BJ (cell line): ENCODE results near the gene TFF1. TPM values are rescaled to one million over a fixed set of nuclear protein-coding genes. Genes with fewer than 3 reads are reported as not detected.

Experiments used
- CTCF ChIA-PET: fragments of 350-600 bp; formaldehyde crosslinking; extraction: SDS; loops from one replicate; lab custom pipeline; 2021; ENCODE audit warnings: antibody characterized with exemption, inconsistent platforms; lab: Yijun Ruan, JAX
- POLR2A ChIA-PET: fragments of 300-600 bp; sonication (Branson Sonifier 250); formaldehyde crosslinking; extraction: SDS; loops from one replicate; lab custom pipeline; 2021; ENCODE audit warnings: antibody characterized with exemption; lab: Charles Lee
- DNase-seq: peaks from one replicate; pipeline ENCODE4 v3.0.0-alpha.2; 2011; ENCODE audit warnings: low read depth
- H3K27me3 ChIP-seq: 2 replicates; pipeline ENCODE4 v1.6.0; 2011; ENCODE audit warnings: low read length; ENCODE audit not compliant: control insufficient read depth, insufficient read depth
- H3K36me3 ChIP-seq: 2 replicates; pipeline ENCODE4 v1.5.1; 2011; ENCODE audit warnings: low read length; ENCODE audit not compliant: control insufficient read depth, insufficient read depth
- H3K4me3 ChIP-seq: 2 replicates; pipeline ENCODE4 v1.5.1; 2011; ENCODE audit warnings: low read depth, mild to moderate bottlenecking, control low read depth, low read length
- polyA plus RNA-seq: library from polyadenylated mRNA; depleted of rRNA; stranded (reverse); fragments of >200 nt; gene quantifications from 2 replicates; pipeline ENCODE4 v1.2.3, GENCODE V29; 2011
- TF ChIP-seq, protein P1 (sequence below): IDR thresholded peaks from 2 replicates; pipeline ENCODE4 v1.5.1; 2011; ENCODE audit warnings: low read depth, mild to moderate bottlenecking, control low read depth, inconsistent platforms, low read length, moderate library complexity; ENCODE audit not compliant: insufficient read depth

Gene TFF1
- polyA plus RNA-seq, 1 experiment, result not detected

DNA sequence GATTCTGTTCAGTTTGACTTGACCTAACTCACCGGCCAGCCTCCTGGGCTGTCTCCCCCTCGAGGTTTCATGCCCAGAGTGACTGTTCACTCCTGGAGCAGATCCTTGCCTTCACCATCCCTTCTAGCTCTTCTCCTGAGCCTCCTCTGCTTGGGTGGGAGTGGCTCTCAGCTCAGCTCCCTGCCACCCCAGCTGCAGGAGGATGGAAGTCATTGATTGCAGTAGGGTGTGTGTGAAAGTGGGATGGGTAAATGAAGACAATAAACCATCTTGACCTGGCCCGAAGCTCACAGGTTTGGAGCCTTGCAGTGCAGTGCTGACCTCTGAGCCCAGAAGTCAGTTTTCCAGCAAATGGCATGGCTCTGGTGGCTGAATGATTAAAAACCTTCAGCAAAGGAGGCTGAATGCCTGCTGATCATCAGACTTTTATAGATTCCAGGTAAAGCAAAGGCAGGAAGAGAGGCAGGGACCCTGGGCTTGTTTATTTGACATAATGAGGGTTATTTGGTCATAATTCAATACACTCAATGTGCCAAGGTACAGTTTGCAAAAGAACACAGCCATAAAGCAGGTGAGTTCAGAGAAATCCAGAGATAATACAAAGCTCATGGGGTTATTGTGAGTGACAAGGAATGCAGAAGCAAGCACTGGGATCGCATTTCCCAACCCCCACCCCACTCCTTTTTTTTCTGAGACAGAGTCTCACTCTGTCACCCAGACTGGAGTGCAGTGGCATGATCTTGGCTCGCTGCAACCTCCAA is 33.6 kb downstream of the TFF1 start:
- no peaks in the 10 kb centered on the region for H3K36me3 ChIP-seq
- no peak overlapping the region for H3K4me3 ChIP-seq
- TF ChIP-seq, protein P1, sequence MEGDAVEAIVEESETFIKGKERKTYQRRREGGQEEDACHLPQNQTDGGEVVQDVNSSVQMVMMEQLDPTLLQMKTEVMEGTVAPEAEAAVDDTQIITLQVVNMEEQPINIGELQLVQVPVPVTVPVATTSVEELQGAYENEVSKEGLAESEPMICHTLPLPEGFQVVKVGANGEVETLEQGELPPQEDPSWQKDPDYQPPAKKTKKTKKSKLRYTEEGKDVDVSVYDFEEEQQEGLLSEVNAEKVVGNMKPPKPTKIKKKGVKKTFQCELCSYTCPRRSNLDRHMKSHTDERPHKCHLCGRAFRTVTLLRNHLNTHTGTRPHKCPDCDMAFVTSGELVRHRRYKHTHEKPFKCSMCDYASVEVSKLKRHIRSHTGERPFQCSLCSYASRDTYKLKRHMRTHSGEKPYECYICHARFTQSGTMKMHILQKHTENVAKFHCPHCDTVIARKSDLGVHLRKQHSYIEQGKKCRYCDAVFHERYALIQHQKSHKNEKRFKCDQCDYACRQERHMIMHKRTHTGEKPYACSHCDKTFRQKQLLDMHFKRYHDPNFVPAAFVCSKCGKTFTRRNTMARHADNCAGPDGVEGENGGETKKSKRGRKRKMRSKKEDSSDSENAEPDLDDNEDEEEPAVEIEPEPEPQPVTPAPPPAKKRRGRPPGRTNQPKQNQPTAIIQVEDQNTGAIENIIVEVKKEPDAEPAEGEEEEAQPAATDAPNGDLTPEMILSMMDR, result no peak
- POLR2A ChIA-PET, result no interaction called here
- CTCF ChIA-PET, result no interaction called here
- DNase-seq, result no peak
- H3K27me3 ChIP-seq, result peaks cover under 1% of the 10 kb centered on the region

DNA sequence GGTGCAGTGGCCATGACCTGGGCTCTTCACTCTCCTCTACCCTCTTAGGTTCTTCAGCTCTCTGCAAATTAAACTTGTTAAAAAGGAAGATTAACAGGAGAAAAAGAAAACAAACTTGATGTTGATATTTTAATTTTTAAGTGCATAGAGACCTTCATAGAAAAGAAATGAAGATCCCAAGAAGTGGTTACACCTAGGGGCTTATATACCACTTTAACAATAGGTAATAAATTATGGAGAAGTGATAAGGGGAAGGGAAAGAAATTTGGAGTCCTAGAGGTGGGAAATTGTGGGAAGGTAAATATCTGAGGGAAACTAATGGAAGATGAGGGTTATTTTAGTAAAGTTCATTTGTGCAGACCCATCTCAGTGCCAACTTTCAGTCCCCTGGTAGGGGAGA is 34.7 kb downstream of the TFF1 start:
- TF ChIP-seq, protein P1, result no peak
- H3K4me3 ChIP-seq, result no peak overlapping the region
- DNase-seq, result no peak
- no peaks in the 10 kb centered on the region; the same call in 1 of the 2 replicates for H3K27me3 ChIP-seq
- ChIA-PET POLR2A (no interaction called here), CTCF (interaction anchor here (0.6 to 1.2 kb wide), 3 partner anchors 9 to 21 kb away, joined by 3 read pairs; no protein-coding TSS in a partner anchor)
- H3K36me3 ChIP-seq, result no peaks in the 10 kb centered on the region

DNA sequence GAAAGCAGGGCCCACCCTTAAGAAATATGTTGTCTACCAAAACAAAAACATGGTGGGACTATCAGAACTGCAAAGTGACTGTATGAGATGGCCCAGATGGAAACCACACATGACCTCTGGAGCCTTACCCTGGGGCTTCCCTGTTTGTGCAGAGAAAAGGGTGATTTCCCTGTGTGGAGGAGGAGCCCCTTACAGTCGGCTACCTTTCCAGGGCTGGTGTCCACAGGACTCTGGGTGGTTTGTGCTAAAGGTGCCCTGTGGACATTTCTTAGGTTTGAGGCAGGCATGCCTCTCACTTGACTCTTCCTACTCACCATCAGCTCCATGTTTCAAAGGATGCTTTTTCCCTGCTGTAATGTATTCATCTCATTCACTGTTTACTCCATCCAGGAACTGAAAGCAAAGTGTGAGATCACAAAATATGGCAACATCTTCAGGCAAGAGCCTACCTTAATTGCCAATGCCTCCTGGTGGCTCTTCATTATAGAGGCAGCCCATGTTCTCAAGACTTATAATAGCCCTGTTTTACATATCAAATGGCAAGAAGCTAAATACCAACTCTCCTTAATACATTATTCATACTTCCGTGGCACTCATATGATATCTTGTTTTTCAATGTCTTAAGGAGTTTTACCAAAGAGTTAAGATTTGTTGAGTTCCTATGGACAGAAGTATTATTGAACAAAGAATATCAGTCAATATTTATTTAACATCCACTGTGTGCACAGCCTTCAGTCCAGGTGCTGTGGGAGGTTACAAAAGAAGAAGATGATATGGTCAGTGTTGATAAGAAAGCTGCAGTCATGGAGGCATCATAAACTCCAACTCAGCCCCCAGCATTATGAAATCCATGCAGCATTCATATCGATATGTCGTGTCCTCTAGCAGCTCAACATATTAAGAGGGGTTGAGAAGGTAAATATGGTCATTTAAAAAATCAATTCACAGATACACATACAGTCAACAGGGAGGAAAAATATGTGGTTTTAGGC is 35.7 kb downstream of the TFF1 start:
- TF ChIP-seq, protein P1, result no peak

DNA sequence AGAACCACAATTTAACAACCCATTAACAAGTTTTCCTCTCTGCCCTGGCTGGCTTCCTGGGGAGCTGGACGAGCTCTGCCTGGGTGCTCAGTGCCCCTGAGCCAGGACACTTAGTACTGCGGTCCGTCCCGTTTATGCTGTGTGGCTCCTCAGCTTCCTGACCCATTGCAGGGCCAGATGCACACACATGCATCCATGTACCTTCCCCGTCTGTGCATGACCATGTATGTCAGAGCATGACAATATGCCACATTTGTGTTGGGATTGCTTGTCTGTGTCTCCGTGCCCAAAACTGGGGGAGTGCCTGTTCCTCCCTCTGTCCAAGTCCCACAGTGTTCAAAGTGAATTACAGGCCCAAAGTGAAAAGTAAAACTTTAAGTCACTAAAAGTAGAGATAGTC is 41.4 kb downstream of the TFF1 start:
- CTCF ChIA-PET, result interaction anchor here (3.1 kb wide), 1 partner anchor 15 kb away, joined by 12 read pairs; no protein-coding TSS in a partner anchor
- POLR2A ChIA-PET, result no interaction called here

More for the DNA sequence above, 35.7 kb downstream of the TFF1 start:
- Histone ChIP-seq H3K4me3 (no peak overlapping the region), H3K27me3 (no peaks in the 10 kb centered on the region), H3K36me3 (no peaks in the 10 kb centered on the region)
- ChIA-PET POLR2A (no interaction called here), CTCF (interaction anchor here (0.6 to 1.2 kb wide), 3 partner anchors 8 to 20 kb away, joined by 3 read pairs; no protein-coding TSS in a partner anchor)
- no peak for DNase-seq

More for the DNA sequence above, 41.4 kb downstream of the TFF1 start:
- TF ChIP-seq, protein P1, result no peak
- no peak for DNase-seq
- Histone ChIP-seq H3K27me3 (peaks cover 2% of the 10 kb centered on the region), H3K4me3 (no peak overlapping the region), H3K36me3 (no peaks in the 10 kb centered on the region)
